H7 (cell line): ENCODE results near the gene CXCR5. TPM values are rescaled to one million over a fixed set of nuclear protein-coding genes. Genes with fewer than 3 reads are reported as not detected.
A peak's percentile ranks its signal among the peaks of the same experiment; 100 is the strongest.

Experiments used
- DNase-seq: peaks from one replicate; pipeline ENCODE4 v3.0.0; 2012
- H3K27me3 ChIP-seq: 2 replicates; pipeline ENCODE4 v1.6.0; 2011; ENCODE audit warnings: mild to moderate bottlenecking, low read length; ENCODE audit not compliant: control insufficient read depth, insufficient read depth
- H3K36me3 ChIP-seq: replicated peaks from 2 replicates; pipeline ENCODE4 v1.5.1; 2011; ENCODE audit warnings: low read length; ENCODE audit not compliant: control insufficient read depth, insufficient read depth
- H3K4me3 ChIP-seq: 2 replicates; pipeline ENCODE4 v1.5.1; 2011; ENCODE audit warnings: low read depth, mild to moderate bottlenecking, control low read depth, low read length, moderate library complexity; ENCODE audit not compliant: insufficient read depth
- total RNA-seq: library from RNA; depleted of rRNA; stranded (reverse); fragments of >200 nt; shearing (Covaris generic); gene quantifications from 2 replicates; pipeline ENCODE4 v1.2.3, GENCODE V29; 2014

Gene CXCR5
- total RNA-seq, 1 experiment from 2014 or later: not detected

DNA sequence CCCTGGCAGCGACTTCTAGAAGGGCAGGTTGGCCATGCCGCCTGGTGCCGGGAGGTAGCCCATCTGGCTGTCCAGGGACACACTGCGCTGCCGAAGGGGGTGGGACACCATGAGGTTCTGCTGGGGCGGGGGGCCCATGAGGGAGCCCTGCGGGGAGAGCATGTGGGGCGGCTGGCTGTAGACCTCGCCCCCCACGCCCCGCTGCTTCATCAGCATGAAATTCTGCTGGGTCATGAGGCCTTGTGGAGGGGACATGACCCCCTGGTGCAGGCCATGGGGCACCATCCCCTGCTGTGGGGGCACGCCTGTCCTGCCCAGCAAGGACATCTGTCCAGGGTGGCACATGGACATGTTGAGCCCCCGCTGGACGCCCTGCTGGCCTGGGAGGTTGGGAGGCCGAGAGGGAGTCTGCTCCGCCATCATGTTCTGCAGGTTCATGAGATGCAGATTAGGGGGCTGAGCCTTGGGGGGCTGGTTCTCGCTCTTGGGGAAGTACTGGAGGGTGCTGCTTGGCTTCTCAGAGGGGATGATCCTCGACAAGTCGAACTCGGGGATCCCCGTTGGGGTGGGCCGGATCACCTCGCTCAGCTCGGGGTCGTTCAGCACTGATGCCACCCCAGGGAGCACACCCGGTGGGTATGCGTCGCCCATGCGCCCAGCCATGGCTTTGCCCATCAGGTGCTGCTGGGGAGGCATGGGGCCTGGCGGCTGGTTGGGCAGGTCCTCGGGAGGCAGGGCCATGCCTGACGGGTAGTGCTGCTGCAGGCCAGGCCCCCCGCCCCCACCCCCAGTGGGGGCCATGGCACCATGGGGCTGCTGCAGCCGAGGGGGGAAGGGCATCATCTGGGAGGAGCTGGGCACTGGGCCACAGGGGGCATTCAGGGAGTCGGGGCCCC is 15.0 kb downstream of the CXCR5 start:
- no peaks in the 10 kb centered on the region for H3K27me3 ChIP-seq
- DNase-seq: peak; percentile 68
- H3K36me3 ChIP-seq: peaks cover 13% of the 10 kb centered on the region
- H3K4me3 ChIP-seq: no peak overlapping the region

DNA sequence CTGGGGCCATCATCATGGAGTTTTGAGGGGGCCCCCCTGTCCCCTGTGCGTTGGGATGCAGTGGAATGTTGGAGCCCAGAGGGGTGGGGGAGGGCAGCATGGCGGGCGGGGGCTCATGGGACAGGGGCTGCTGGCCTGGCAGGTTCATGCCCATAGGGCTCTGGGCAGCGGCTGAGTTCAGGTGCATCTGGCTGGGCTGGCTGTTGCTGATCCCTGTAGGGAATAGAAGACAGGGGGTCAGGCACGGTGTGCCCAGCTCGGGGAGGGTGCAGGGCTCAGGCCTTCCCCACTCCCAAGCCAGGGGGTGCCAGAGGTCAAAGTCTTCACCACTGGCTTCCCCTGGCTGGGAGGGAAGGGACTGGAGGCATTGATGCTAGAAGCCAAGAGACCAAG is 15.6 kb downstream of the CXCR5 start:
- no peaks in the 10 kb centered on the region for H3K27me3 ChIP-seq
- H3K36me3 ChIP-seq: peaks cover 15% of the 10 kb centered on the region
- peak; percentile 71 for DNase-seq
- H3K4me3 ChIP-seq: no peak overlapping the region

DNA sequence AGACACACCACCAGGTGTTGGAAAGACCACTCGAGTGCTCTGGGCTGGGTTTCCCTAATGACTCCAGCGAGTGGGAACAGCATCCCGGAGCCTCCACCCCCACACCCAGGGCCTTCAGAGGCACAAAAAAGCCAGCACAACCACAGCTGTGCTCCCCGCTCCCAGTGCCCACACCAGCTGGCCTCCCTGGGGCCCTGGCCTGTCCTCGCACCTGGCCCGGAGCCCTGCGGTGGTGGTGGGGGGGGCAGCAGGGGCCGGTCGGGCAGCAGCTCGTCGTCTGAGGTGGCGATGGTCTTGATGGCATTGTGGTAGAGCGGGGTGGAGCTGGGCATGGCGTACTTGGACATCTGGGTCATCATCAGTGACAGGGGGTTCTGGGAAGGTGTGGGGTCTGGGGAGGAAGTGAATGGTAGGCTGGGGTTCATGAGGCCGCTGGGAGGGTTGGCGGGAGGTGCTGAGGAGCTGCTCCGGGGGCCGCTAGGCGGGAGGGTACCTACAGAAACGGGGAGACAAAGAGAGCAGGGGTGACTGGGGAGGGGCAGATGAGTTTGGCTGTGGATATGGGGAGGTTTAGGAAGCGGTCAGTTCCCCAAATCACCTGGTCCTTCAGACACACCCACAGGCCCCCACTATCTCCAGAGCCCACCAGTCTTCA is 16.1 kb downstream of the CXCR5 start:
- Histone ChIP-seq H3K27me3 (no peaks in the 10 kb centered on the region), H3K36me3 (peaks cover 19% of the 10 kb centered on the region), H3K4me3 (no peak overlapping the region)
- no peak for DNase-seq

DNA sequence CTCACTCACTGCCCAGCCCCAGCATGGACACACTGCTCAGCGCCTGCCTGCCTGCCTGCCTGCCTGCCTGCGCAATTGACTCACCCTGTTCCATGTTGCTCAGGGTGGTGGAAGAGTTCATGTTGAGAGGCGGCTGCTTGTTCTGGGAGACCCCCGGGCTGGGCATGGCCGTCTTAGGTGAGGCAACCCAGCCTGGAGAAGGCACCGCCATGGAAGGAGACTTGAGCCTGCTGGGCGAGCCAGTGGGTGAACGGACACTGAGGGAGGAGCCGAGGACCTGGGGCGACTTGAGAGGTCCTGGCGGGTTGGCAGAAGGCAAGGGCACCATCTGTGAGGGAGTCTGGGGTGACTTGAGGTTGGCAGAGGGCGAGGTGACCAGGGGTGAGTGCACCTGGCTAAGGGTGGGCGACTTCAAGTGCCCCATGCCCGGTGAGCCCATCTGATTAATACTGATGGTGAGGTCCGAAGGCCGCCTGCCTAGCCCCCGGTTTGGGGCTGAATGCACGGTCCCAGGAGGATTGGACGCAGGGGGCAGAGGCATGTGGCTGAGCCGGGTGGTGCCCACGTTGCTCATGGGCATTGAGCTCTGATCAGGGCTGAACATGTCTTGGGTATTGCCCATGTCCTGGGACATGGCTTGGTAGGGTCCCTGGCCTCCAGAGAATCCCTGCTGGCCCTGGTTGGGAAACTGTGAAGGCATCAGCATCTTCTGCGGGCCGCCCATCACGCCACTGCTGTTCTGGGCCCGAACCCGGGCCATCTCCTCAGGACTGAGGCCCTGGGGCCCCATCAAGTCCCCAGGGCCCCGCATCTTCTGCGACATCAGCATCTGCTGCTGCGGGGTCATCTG is 17.1 kb downstream of the CXCR5 start:
- H3K4me3 ChIP-seq: no peak overlapping the region
- peaks cover 21% of the 10 kb centered on the region for H3K36me3 ChIP-seq
- peak; percentile 39 for DNase-seq
- no peaks in the 10 kb centered on the region for H3K27me3 ChIP-seq

DNA sequence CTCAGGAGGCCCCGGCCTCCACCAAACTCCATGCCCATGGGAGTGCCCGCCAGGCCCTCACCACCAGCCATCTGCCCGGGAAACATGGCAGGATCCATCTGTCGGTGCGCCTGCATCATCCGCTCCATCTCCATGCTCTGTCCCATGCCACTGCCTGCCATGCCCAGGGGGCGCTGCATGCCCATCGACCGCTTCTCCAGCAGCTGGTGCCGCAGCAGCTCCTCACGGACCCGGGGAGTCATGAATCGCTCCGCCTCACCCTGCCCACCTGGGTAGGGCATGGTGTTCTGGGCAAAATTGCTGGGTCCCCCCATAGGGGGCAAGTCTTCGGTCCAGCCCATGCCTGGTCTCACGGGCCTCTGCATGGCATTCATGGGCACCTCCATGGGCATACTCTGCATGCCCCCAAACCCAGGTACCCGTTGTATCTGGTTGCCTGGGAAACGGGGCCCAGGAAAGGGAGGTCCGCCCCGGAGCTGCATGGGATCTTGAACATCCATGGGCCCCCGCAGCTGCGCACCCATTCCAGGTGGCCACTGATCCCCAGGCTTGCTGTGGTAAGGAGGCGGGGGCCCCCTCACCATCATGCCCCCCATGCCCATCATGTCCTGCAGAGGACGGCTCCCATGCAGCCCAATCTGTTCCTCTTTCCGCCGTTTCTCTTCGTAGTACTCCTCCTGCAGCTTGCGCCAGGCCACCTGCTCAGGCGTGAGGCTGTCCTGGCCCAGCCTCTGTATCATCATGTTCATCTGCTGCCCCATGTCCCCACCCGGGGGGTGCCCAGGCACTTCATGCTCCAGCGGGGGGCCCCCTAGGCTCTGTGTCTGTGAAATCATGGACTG is 18.0 kb downstream of the CXCR5 start:
- DNase-seq: peak; percentile 70
- Histone ChIP-seq H3K36me3 (peaks cover 30% of the 10 kb centered on the region), H3K4me3 (no peak overlapping the region), H3K27me3 (no peaks in the 10 kb centered on the region)

DNA sequence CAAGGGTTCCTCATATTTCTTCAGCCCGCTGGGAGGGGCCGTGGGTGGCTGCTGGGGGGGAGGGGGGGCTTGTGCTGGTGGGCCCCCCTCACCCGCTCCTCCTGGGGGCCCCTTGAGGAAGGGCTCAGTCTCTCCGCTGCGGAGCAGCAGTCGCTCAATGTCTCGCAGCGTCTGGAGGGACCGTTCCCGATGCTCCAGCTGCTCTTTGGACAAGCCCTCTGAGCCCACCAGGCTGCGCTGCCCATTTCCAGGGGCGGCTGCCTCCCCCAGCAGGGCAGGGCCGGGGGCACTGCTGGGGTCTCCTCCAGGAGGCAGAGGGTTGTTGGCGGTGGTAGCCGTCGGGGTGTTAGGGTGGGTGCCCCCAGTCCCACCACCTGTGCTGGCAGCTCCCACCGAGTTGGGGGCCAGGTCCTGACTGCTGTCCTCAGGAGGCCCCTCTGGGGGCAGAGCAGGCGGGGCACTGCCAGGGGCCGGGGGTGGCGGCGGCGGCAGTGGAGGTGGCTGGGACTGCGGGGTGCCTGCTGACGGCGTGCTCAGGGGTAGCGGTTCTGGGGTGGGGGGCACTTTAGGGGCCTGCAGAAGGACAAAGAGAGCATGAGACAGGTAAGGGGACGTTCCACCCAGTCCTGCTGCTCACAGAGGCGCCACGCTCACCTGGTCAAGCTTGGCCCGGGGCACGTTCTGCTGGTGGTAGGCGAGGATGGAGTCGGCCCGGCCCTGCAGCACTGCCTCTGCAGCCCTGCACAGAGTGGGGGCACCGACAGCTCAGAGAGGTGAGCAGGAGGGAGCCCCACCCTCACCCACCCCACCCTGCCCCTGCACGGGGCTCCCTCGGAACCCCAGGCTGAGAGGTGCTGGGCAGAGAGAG is 18.9 kb downstream of the CXCR5 start:
- Histone ChIP-seq H3K4me3 (no peak overlapping the region), H3K36me3 (peaks cover 33% of the 10 kb centered on the region), H3K27me3 (no peaks in the 10 kb centered on the region)
- peak; percentile 51 for DNase-seq

DNA sequence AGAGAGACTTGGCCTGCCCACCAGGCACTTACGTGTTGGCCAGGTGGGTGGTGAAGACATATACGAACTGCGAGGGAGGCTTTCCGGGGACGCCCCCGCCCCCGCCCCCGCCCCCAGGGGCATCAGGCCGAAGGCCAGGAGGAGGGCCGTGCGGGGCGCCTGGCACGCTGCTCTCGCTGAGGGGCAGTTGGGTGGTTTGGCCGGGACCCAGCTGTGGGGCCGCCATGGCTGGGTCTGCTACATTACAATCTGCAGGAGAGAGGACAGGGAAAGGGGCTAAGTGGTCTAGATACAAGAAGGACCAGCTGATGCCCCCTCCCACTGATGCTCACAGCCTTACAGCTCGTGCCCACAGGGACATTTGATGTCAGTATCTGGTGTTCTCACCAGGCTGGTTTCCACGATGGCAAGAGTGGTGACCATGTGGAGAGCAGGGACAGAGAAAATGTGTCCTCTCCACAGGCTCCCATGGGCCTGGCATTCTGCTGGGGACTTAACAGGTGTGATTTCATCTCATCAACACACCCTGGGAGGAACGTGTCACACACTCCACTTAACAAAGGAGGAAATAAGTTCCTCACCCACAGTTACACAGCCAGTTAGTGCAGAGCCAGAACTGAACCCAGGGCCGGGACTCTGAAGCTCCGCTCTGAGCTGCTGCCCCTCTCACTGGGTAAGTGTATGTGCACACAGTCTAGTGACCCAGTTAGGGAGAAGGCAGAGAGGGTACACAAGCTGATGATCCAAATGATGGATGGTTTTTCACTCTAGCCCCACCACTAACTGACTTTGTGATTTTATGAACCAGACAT is 19.7 kb downstream of the CXCR5 start:
- DNase-seq: peak; percentile 45
- Histone ChIP-seq H3K27me3 (no peaks in the 10 kb centered on the region), H3K36me3 (peaks cover 37% of the 10 kb centered on the region), H3K4me3 (no peak overlapping the region)

DNA sequence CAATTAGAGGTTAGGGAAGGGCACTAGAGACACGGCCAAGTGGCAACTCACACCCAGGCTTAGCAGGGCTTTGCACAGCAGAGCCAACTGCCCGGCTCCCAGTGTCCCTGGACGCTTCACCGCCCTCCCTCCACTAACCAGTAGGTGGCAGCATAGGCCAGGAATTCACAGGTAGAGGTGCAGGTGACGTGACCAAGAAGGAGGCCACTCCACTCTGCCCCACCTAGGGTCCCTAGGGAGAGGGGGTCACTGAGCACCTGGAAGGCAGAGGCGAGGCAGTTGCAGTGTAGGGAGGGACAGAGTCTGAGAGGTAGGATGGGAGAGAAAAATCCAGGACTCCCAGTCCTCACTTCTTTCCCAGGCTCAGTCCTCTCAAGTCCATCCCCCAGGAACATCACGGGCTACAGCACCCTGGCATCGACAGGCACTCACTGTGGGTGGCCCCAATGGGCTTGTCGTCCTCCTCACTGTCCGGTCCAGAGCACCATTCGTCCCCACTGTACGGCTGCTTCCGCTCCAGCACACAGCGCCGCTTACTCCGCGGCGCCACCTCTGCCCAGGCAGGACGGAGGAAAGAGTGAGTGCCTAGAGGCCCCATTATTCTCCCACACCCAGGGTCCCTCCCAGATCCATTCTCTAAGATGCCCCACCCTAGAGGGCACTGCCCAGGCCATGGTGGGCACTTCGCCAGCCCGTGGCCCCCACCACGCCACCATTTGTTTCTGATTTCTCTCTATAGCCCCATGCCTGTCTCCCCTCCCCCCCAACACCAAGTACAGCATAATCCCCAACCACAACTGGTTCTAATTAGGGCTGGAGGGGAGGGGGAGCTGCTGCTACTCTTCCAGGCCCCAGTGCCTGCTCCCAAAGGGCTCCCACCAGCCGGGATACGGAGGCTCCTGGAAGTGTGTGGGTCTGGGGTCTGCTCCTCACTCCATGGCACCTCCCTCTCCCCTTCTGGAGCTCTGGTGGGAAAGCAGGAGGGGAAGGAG is 23.7 kb downstream of the CXCR5 start:
- Histone ChIP-seq H3K4me3 (no peak overlapping the region), H3K27me3 (no peaks in the 10 kb centered on the region), H3K36me3 (peaks cover 29% of the 10 kb centered on the region)
- peak; percentile 92 for DNase-seq

DNA sequence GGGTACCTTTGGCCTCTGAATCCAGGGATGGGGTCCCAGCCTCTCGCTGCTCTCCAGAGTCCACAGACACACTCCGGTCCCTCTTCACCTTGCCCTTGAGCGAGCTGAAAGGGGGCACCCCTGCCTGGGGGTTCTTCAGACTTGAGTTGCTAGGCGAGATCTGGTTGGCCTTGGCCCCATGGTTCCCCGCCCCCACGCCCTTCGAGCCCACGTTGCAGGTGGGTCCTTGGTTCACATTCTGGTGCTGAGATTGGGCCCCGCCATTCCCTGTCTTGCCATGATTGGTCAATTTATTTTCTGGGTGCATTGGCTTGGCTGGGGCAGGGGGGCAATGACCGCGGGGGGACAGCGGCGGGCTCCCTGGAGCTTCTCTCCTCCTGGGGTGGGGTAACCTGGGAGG is 24.6 kb downstream of the CXCR5 start:
- Histone ChIP-seq H3K36me3 (peaks cover 27% of the 10 kb centered on the region), H3K4me3 (no peak overlapping the region), H3K27me3 (no peaks in the 10 kb centered on the region)
- no peak for DNase-seq

DNA sequence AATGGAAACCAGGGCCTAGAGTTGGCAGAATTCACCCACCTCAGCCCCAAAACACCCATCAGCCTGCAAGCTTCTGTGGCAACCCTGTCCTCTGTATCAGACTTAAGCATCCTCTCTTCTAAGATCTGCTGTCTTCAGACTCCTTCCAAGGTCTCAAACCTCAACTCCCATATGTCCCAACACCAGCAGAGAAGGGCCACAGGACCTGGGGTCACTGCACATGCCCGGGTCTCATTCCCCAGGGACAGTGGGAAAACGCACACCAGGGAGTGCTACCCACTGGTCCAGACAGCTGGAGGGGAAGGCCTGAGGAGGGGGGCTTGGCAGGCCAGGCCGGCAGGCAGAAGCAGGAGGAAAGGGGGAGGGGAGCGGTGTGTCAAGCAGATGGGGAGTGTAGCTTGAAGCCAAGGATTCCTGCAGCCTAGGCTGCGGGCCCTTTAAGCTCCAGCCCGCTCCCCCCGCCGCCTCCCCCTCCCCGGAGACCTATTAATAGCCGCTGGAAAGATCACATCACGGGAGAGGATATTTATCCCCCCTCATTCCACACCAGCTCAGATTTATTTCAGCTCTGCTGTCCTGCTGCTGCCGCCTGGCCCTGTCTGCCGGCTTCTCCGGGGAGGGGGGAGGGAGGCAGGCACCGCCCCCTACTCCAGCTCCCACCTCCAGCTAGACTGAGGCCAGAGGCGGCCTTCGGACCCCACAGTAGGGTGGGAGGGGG is 25.4 kb downstream of the CXCR5 start:
- Histone ChIP-seq H3K36me3 (peaks cover 22% of the 10 kb centered on the region), H3K4me3 (peak overlapping the region; percentile 56), H3K27me3 (no peaks in the 10 kb centered on the region)
- peak; percentile 86 for DNase-seq

DNA sequence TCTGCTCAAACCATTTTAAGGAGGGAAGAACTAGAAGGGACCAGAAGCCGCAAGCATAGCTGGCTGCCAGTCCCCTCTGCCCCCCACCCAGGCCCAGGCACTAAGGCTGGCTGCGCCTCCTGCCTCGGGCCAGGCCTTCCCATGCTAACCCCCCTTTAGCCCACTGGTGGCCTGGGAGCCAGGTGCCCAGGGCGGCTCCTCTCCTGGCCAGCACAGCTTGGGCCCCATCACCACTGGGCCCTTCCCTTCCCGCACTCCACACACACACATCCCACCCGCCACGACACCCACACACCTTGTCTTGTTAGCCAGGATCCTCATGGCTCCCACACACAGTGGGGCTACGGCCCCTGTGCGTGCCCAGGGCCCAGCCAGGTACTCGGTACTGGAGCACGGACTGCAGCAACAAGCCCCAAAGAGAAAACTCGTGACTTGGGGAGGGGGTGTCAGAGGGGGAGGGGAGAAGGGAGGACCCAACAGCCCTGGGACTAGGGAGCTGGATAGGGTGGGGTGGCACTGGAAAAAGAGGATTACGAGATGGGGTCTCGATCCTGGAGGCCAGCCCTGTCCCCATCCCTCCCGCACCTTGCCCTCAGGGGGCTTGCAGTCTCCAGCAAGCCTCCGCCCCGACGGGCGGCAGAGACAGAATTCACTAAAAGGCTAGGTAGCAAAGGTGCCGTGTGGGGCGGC is 26.1 kb downstream of the CXCR5 start:
- H3K27me3 ChIP-seq: no peaks in the 10 kb centered on the region
- peaks cover 18% of the 10 kb centered on the region for H3K36me3 ChIP-seq
- peak; percentile 70 for DNase-seq
- peak overlapping the region; percentile 56 for H3K4me3 ChIP-seq
